ENCODE results near the gene ERAL1. TPM values are rescaled to one million over a fixed set of nuclear protein-coding genes. Genes with fewer than 3 reads are reported as not detected.

The ERAL1 gene
- total and polyA plus RNA-seq, 2 of the 8 experiments (the other 6 are each of a cell fraction or from before 2014, with no cell fraction given) = 67.8 to 122 TPM

MicroRNAs encoded within 50 kb of the gene (microRNA counts, 767-probe panel; counts per million panel counts)
- 879 counts per million, percentile 95 among the panel's probes with 10 or more counts for microRNA hsa-miR-144-3p
- microRNA hsa-miR-451a = 879 counts per million, percentile 95 among the panel's probes with 10 or more counts

Small RNAs within 50 kb of the gene (microRNA-seq; reads per million reads assigned to microRNA genes)
- 0 reads per million in 2 experiments for gene MIR451B (ENCODE audit: borderline microRNAs expressed in 2 of 2, borderline number of aligned reads in 2 of 2, borderline replicate concordance in 1 of 2)

Small RNAs within 50 kb of the gene (small RNA-seq; reads per million reads assigned to genes)
- gene RF00019 (ENCODE audit: insufficient read depth) = not detected

Other genes starting within 250 kb of the ERAL1 start
- gene RSKR, start 240.8 kb upstream of the ERAL1 start, total RNA-seq (2021; fragmentation: NEBNext Ultra II Directional; extraction: Animal tissue kit (Norgen Biotek cat#: 25700)) = 21.1 and 24.1 TPM in 2 replicates
- 26.9 and 28.5 TPM in 2 replicates for gene RSKR, start 240.8 kb upstream of the ERAL1 start, polyA plus RNA-seq (2011; rRNA removed)
- 123 and 140 TPM in 2 replicates for gene BLTP2, start 209.9 kb upstream of the ERAL1 start, total RNA-seq (2021; fragmentation: NEBNext Ultra II Directional; extraction: Animal tissue kit (Norgen Biotek cat#: 25700))
- gene BLTP2, start 209.9 kb upstream of the ERAL1 start, polyA plus RNA-seq (2011; rRNA removed) = 80.9 and 94.9 TPM in 2 replicates
- gene SDF2, start 193.1 kb upstream of the ERAL1 start, total RNA-seq (2021; fragmentation: NEBNext Ultra II Directional; extraction: Animal tissue kit (Norgen Biotek cat#: 25700)) = 43.6 and 44.8 TPM in 2 replicates
- gene SDF2, start 193.1 kb upstream of the ERAL1 start, polyA plus RNA-seq (2011; rRNA removed) = 48.0 and 65.4 TPM in 2 replicates
- gene SUPT6H, start 192.8 kb upstream of the ERAL1 start, total RNA-seq (2021; fragmentation: NEBNext Ultra II Directional; extraction: Animal tissue kit (Norgen Biotek cat#: 25700)) = 59.9 and 62.4 TPM in 2 replicates
- 32.0 and 35.7 TPM in 2 replicates for gene SUPT6H, start 192.8 kb upstream of the ERAL1 start, polyA plus RNA-seq (2011; rRNA removed)
- gene PROCA1, start 143.1 kb upstream of the ERAL1 start, total RNA-seq (2021; fragmentation: NEBNext Ultra II Directional; extraction: Animal tissue kit (Norgen Biotek cat#: 25700)) = 17.8 and 21.2 TPM in 2 replicates
- 26.3 and 42.3 TPM in 2 replicates for gene PROCA1, start 143.1 kb upstream of the ERAL1 start, polyA plus RNA-seq (2011; rRNA removed)
- 236 and 237 TPM in 2 replicates for gene RAB34, start 137.1 kb upstream of the ERAL1 start, total RNA-seq (2021; fragmentation: NEBNext Ultra II Directional; extraction: Animal tissue kit (Norgen Biotek cat#: 25700))
- gene RAB34, start 137.1 kb upstream of the ERAL1 start, polyA plus RNA-seq (2011; rRNA removed) = 305 and 317 TPM in 2 replicates
- 2,145 and 2,163 TPM in 2 replicates for gene RPL23A, start 135.0 kb upstream of the ERAL1 start, total RNA-seq (2021; fragmentation: NEBNext Ultra II Directional; extraction: Animal tissue kit (Norgen Biotek cat#: 25700))
- 884 and 1,227 TPM in 2 replicates for gene RPL23A, start 135.0 kb upstream of the ERAL1 start, polyA plus RNA-seq (2011; rRNA removed)
- gene TLCD1, start 128.8 kb upstream of the ERAL1 start, total RNA-seq (2021; fragmentation: NEBNext Ultra II Directional; extraction: Animal tissue kit (Norgen Biotek cat#: 25700)) = 40.7 and 45.3 TPM in 2 replicates
- gene TLCD1, start 128.8 kb upstream of the ERAL1 start, polyA plus RNA-seq (2011; rRNA removed) = 101 and 128 TPM in 2 replicates
- gene NEK8, start 126.2 kb upstream of the ERAL1 start, total RNA-seq (2021; fragmentation: NEBNext Ultra II Directional; extraction: Animal tissue kit (Norgen Biotek cat#: 25700)) = 14.9 and 16.8 TPM in 2 replicates
- gene NEK8, start 126.2 kb upstream of the ERAL1 start, polyA plus RNA-seq (2011; rRNA removed) = 23.3 and 23.4 TPM in 2 replicates
- gene TRAF4, start 111.0 kb upstream of the ERAL1 start, total RNA-seq (2021; fragmentation: NEBNext Ultra II Directional; extraction: Animal tissue kit (Norgen Biotek cat#: 25700)) = 167 TPM in 2 replicates
- 170 and 282 TPM in 2 replicates for gene TRAF4, start 111.0 kb upstream of the ERAL1 start, polyA plus RNA-seq (2011; rRNA removed)
- 81.7 and 86.6 TPM in 2 replicates for gene FAM222B, start 12.2 kb upstream of the ERAL1 start, total RNA-seq (2021; fragmentation: NEBNext Ultra II Directional; extraction: Animal tissue kit (Norgen Biotek cat#: 25700))
- 42.1 and 63.9 TPM in 2 replicates for gene FAM222B, start 12.2 kb upstream of the ERAL1 start, polyA plus RNA-seq (2011; rRNA removed)
- gene FLOT2, start 42.7 kb downstream of the ERAL1 start, total RNA-seq (2021; fragmentation: NEBNext Ultra II Directional; extraction: Animal tissue kit (Norgen Biotek cat#: 25700)) = 116 and 121 TPM in 2 replicates
- gene FLOT2, start 42.7 kb downstream of the ERAL1 start, polyA plus RNA-seq (2011; rRNA removed) = 189 and 209 TPM in 2 replicates
- 22.1 and 23.7 TPM in 2 replicates for gene DHRS13, start 48.1 kb downstream of the ERAL1 start, total RNA-seq (2021; fragmentation: NEBNext Ultra II Directional; extraction: Animal tissue kit (Norgen Biotek cat#: 25700))
- 30.0 and 33.9 TPM in 2 replicates for gene DHRS13, start 48.1 kb downstream of the ERAL1 start, polyA plus RNA-seq (2011; rRNA removed)
- 57.7 and 65.7 TPM in 2 replicates for gene PHF12, start 96.5 kb downstream of the ERAL1 start, total RNA-seq (2021; fragmentation: NEBNext Ultra II Directional; extraction: Animal tissue kit (Norgen Biotek cat#: 25700))
- 38.8 and 74.8 TPM in 2 replicates for gene PHF12, start 96.5 kb downstream of the ERAL1 start, polyA plus RNA-seq (2011; rRNA removed)
- 6.9 and 7.8 TPM in 2 replicates for gene SEZ6, start 151.0 kb downstream of the ERAL1 start, total RNA-seq (2021; fragmentation: NEBNext Ultra II Directional; extraction: Animal tissue kit (Norgen Biotek cat#: 25700))
- gene SEZ6, start 151.0 kb downstream of the ERAL1 start, polyA plus RNA-seq (2011; rRNA removed) = 8.5 and 16.1 TPM in 2 replicates
- 55.5 and 57.2 TPM in 2 replicates for gene PIPOX, start 188.1 kb downstream of the ERAL1 start, total RNA-seq (2021; fragmentation: NEBNext Ultra II Directional; extraction: Animal tissue kit (Norgen Biotek cat#: 25700))
- 75.0 and 99.6 TPM in 2 replicates for gene PIPOX, start 188.1 kb downstream of the ERAL1 start, polyA plus RNA-seq (2011; rRNA removed)

Data from H1 (cell line).